Urothelium cell line (cell line): ENCODE data around the gene MEP1A.

Experiments
- DNase-seq: peaks from one replicate; pipeline ENCODE4 v3.0.0; 2011; ENCODE audit warnings: low spot score, mixed read lengths
- FAIRE-seq: peaks from 2 replicates; lab custom pipeline; 2011; peaks lifted over from hg19 to GRCh38; lab: Jason Lieb, UNC

The MEP1A gene

GRCh38 chr6:46776070-46776712 lies 17.0 kb upstream of the MEP1A start:
- FAIRE-seq, result no peak

GRCh38 chr6:46777476-46778346 lies 15.5 kb upstream of the MEP1A start:
- DNase-seq (no peak), FAIRE-seq (no peak)

More at GRCh38 chr6:46776070-46776712, 17.0 kb upstream of the MEP1A start:
- DNase-seq, result no peak

GRCh38 chr6:46781478-46782378 lies 11.5 kb upstream of the MEP1A start:
- FAIRE-seq (no peak), DNase-seq (peak; percentile 42)

- FAIRE-seq (no peak), DNase-seq (no peak)
Observed at GRCh38 chr6:46784535-46784934, 8.7 kb upstream of the MEP1A start.

- no peak for DNase-seq
- FAIRE-seq, result no peak
Observed at GRCh38 chr6:46787871-46788540, 5.2 kb upstream of the MEP1A start.

- FAIRE-seq (no peak), DNase-seq (no peak)
Observed at GRCh38 chr6:46788791-46789190, 4.4 kb upstream of the MEP1A start.

GRCh38 chr6:46789434-46790354 lies 3.5 kb upstream of the MEP1A start:
- FAIRE-seq (no peak), DNase-seq (no peak)

GRCh38 chr6:46790355-46790874 lies 2.8 kb upstream of the MEP1A start:
- no peak for FAIRE-seq
- no peak for DNase-seq

- DNase-seq (no peak), FAIRE-seq (no peak)
Observed at GRCh38 chr6:46792635-46793034, 554 bp upstream of the MEP1A start.

GRCh38 chr6:46794068-46794467 lies 879 bp downstream of the MEP1A start:
- FAIRE-seq (no peak), DNase-seq (no peak)

GRCh38 chr6:46795816-46796215 lies 2.6 kb downstream of the MEP1A start:
- FAIRE-seq (peak; percentile 20), DNase-seq (no peak)

- FAIRE-seq (no peak), DNase-seq (peak; percentile 40)
Observed at GRCh38 chr6:46796848-46797580, 3.8 kb downstream of the MEP1A start.

GRCh38 chr6:46799657-46800056 lies 6.5 kb downstream of the MEP1A start:
- no peak for FAIRE-seq
- DNase-seq, result no peak

GRCh38 chr6:46808806-46809205 lies 15.6 kb downstream of the MEP1A start:
- DNase-seq, result no peak
- no peak for FAIRE-seq

- FAIRE-seq (no peak), DNase-seq (no peak)
Observed at GRCh38 chr6:46815130-46815529, 21.9 kb downstream of the MEP1A start.

- FAIRE-seq (no peak), DNase-seq (no peak)
Observed at GRCh38 chr6:46816626-46817025, 23.4 kb downstream of the MEP1A start.

- DNase-seq, result no peak
- no peak for FAIRE-seq
Observed at GRCh38 chr6:46819561-46819960, 26.4 kb downstream of the MEP1A start.

GRCh38 chr6:46821458-46821881 lies 28.3 kb downstream of the MEP1A start:
- no peak for DNase-seq
- FAIRE-seq, result no peak

- FAIRE-seq (no peak), DNase-seq (no peak)
Observed at GRCh38 chr6:46828939-46829338, 35.8 kb downstream of the MEP1A start.
